ENCODE measurements around the gene SYT14.
"Not testable (repeated sequence)": the region's sequence is repeated elsewhere in the genome, so short reads cannot be mapped to it uniquely, and the experiment has no call there.

The SYT14 gene

GRCh38 chr1:210144736-210145135 lies 206.7 kb downstream of the SYT14 start:
- TF ChIP-seq Cebpa-rat (IDR thresholded peaks at IDR 0.05): no peak
- Histone ChIP-seq H3K36me3 (no peaks in the 10 kb centered on the region), H4K20me1 (no peaks in the 10 kb centered on the region), H3K4me3 (no peak overlapping the region), H3K27ac (no peak overlapping the region), H3K9me3 (replicated peaks in 1 of 11) (peaks cover 0 to 3% (median 0%) of the 10 kb centered on the region in 11 experiments; a peak in 1 of 22 replicates), H3K27me3 (no peaks in the 10 kb centered on the region), H3K9ac (no peak overlapping the region), H3K4me1 (no peaks in the 10 kb centered on the region), H3K4me2 (no peak overlapping the region)

GRCh38 chr1:210151052-210151672 lies 213.1 kb downstream of the SYT14 start:
- Histone ChIP-seq H3K4me1 (no peaks in the 10 kb centered on the region), H3K4me3 (no peak overlapping the region), H3K4me2 (no peak overlapping the region), H3K27ac (no peak overlapping the region), H3K9me3 (replicated peaks in 1 of 11) (no peaks in the 10 kb centered on the region), H4K20me1 (no peaks in the 10 kb centered on the region), H3K9ac (no peak overlapping the region), H3K36me3 (no peaks in the 10 kb centered on the region), H3K27me3 (no peaks in the 10 kb centered on the region)
- TF ChIP-seq Cebpa-rat (IDR thresholded peaks at IDR 0.05): no peak

GRCh38 chr1:210159211-210159610 lies 221.2 kb downstream of the SYT14 start:
- Histone ChIP-seq H3K4me2 (no peak overlapping the region), H4K20me1 (no peaks in the 10 kb centered on the region), H3K9me3 (replicated peaks in 1 of 11) (no peaks in the 10 kb centered on the region), H3K4me1 (no peaks in the 10 kb centered on the region), H3K36me3 (no peaks in the 10 kb centered on the region), H3K4me3 (no peak overlapping the region), H3K9ac (no peak overlapping the region), H3K27ac (no peak overlapping the region), H3K27me3 (no peaks in the 10 kb centered on the region)
- TF ChIP-seq Cebpa-rat (IDR thresholded peaks at IDR 0.05): no peak

- Histone ChIP-seq H3K27ac (no peak overlapping the region), H3K4me1 (no peaks in the 10 kb centered on the region), H3K9me3 (replicated peaks in 1 of 11) (no peaks in the 10 kb centered on the region), H3K4me2 (no peak overlapping the region), H3K9ac (no peak overlapping the region), H4K20me1 (no peaks in the 10 kb centered on the region), H3K27me3 (no peaks in the 10 kb centered on the region), H3K4me3 (no peak overlapping the region), H3K36me3 (no peaks in the 10 kb centered on the region)
- no peak for TF ChIP-seq Cebpa-rat (IDR thresholded peaks at IDR 0.05)
Measured at GRCh38 chr1:210170220-210170619, 232.2 kb downstream of the SYT14 start.

- H3K9me3 ChIP-seq (replicated peaks in 1 of 11): no peaks in the 10 kb centered on the region
- no peaks in the 10 kb centered on the region for H3K4me1 ChIP-seq
- H3K4me2 ChIP-seq: no peak overlapping the region
- no peaks in the 10 kb centered on the region for H3K27me3 ChIP-seq
- H4K20me1 ChIP-seq: no peaks in the 10 kb centered on the region
- no peak overlapping the region for H3K4me3 ChIP-seq
- no peak for TF ChIP-seq Cebpa-rat (IDR thresholded peaks at IDR 0.05)
- H3K36me3 ChIP-seq: no peaks in the 10 kb centered on the region
- no peak overlapping the region for H3K9ac ChIP-seq
- H3K27ac ChIP-seq: no peak overlapping the region
Measured at GRCh38 chr1:210174133-210174532, 236.1 kb downstream of the SYT14 start.

- TF ChIP-seq Cebpa-rat (IDR thresholded peaks at IDR 0.05): no peak
- H3K9me3 ChIP-seq (replicated peaks in 1 of 11): no peaks in the 10 kb centered on the region
Measured at GRCh38 chr1:210185063-210185462, 247.0 kb downstream of the SYT14 start.

GRCh38 chr1:210187849-210188606 lies 250.0 kb downstream of the SYT14 start:
- not testable (repeated sequence) for H3K36me3 ChIP-seq; H3K27ac ChIP-seq; H3K4me3 ChIP-seq; H3K4me1 ChIP-seq; H3K9ac ChIP-seq; H3K9me3 ChIP-seq (replicated peaks in 1 of 11); H3K27me3 ChIP-seq; H3K4me2 ChIP-seq; H4K20me1 ChIP-seq

More at GRCh38 chr1:210185063-210185462, 247.0 kb downstream of the SYT14 start:
- Histone ChIP-seq H3K27ac (no peak overlapping the region), H4K20me1 (no peaks in the 10 kb centered on the region), H3K4me3 (no peak overlapping the region), H3K4me1 (no peaks in the 10 kb centered on the region), H3K36me3 (no peaks in the 10 kb centered on the region), H3K27me3 (no peaks in the 10 kb centered on the region), H3K4me2 (no peak overlapping the region), H3K9ac (no peak overlapping the region)

- H3K4me3 ChIP-seq: no peak overlapping the region
- H3K4me2 ChIP-seq: no peak overlapping the region
- TF ChIP-seq Cebpa-rat (IDR thresholded peaks at IDR 0.05): no peak
- no peak overlapping the region for H3K9ac ChIP-seq
- H3K27ac ChIP-seq: no peak overlapping the region
- no peaks in the 10 kb centered on the region for H4K20me1 ChIP-seq
- no peaks in the 10 kb centered on the region for H3K27me3 ChIP-seq
- no peaks in the 10 kb centered on the region for H3K36me3 ChIP-seq
- no peaks in the 10 kb centered on the region for H3K4me1 ChIP-seq
- peaks cover 0 to 8% (median under 1%) of the 10 kb centered on the region in 11 experiments; a peak in 5 of 22 replicates for H3K9me3 ChIP-seq (replicated peaks in 1 of 11)
Measured at GRCh38 chr1:210189426-210189825, 251.4 kb downstream of the SYT14 start.

- no peak for TF ChIP-seq Cebpa-rat (IDR thresholded peaks at IDR 0.05)
- Histone ChIP-seq H3K27me3 (no peaks in the 10 kb centered on the region), H3K4me1 (no peaks in the 10 kb centered on the region), H3K27ac (no peak overlapping the region), H4K20me1 (no peaks in the 10 kb centered on the region), H3K4me3 (no peak overlapping the region), H3K36me3 (no peaks in the 10 kb centered on the region), H3K4me2 (no peak overlapping the region), H3K9me3 (replicated peaks in 1 of 11) (peaks cover 28 to 45% (median 33%) of the 10 kb centered on the region in 11 experiments), H3K9ac (no peak overlapping the region)
Measured at GRCh38 chr1:210195635-210196160, 257.7 kb downstream of the SYT14 start.

- not testable (repeated sequence) for H4K20me1 ChIP-seq, H3K36me3 ChIP-seq, H3K27me3 ChIP-seq, H3K27ac ChIP-seq, H3K4me1 ChIP-seq, H3K4me2 ChIP-seq, H3K4me3 ChIP-seq, H3K9ac ChIP-seq
- peaks cover 28 to 45% (median 33%) of the 10 kb centered on the region in 11 experiments for H3K9me3 ChIP-seq (replicated peaks in 1 of 11)
Measured at GRCh38 chr1:210196266-210196665, 258.2 kb downstream of the SYT14 start.
